Activated gamma-delta T cell treated with anti-CD3 and anti-CD28 coated beads, Interleukin-2, amount 50 U/mL, for 16 hours (primary cell): ENCODE results near the gene GSG1L.
"Not testable (repeated sequence)": the region's sequence is repeated elsewhere in the genome, so short reads cannot be mapped to it uniquely, and the experiment has no call there.

ENCODE experiments used
- DNase-seq: peaks from one replicate; pipeline ENCODE4 v3.0.0-alpha.2; 2020; ENCODE audit warnings: low read depth

GSG1L gene

DNA sequence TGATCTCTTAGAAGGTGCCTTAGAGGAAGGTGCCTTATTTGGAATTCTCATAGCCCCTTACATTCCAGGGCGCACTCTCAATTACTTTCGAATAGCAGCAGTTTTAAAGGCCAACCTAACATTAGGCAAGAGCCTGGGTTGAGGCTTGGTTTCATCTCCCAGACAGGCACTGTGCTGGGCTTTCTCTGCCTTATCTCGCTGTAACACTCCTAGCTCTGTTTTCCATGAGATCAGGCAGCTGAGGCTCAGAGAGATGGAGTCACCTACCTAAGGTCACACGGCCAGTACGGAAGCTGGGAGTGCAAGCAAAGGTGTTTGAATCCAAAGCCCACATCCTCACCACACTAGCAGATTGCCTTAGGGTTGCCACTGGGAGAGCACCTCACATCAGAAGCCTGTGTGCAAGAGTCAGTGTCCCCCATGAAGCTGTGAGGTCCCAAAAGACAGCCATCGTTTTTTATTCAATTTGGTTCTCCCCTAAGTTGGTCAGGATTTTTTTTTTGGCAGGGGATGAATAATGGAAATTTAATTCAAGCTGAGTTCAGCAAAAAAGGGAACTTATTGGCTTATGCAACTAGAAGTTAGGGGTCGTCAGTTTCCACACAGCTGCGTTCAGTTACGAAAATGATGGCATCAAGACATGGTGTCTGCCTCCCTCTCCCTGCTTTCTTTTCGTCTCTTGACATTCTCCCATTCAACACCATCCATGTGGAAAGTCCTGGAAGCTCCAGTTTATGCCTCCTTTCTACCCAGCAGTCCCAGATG, 307.1 kb downstream of the GSG1L start:
- DNase-seq: no peak

- no peak for DNase-seq
Measured at GRCh38 chr16:27754788-27755690, 308.5 kb downstream of the GSG1L start.

- no peak for DNase-seq
Measured at GRCh38 chr16:27753563-27753962, 310.0 kb downstream of the GSG1L start.

- DNase-seq: no peak
Measured at GRCh38 chr16:27752241-27752640, 311.3 kb downstream of the GSG1L start.

GRCh38 chr16:27751676-27752075, 311.8 kb downstream of the GSG1L start:
- DNase-seq: no peak

GRCh38 chr16:27751233-27751632, 312.3 kb downstream of the GSG1L start:
- DNase-seq: no peak

- DNase-seq: no peak
Measured at GRCh38 chr16:27749946-27750345, 313.6 kb downstream of the GSG1L start.

- no peak for DNase-seq
Measured at GRCh38 chr16:27749547-27749875, 314.0 kb downstream of the GSG1L start.

- peak; percentile 9 for DNase-seq
Measured at GRCh38 chr16:27748868-27749546, 314.5 kb downstream of the GSG1L start.

- DNase-seq: no peak
Measured at GRCh38 chr16:27747946-27748345, 315.6 kb downstream of the GSG1L start.

DNA sequence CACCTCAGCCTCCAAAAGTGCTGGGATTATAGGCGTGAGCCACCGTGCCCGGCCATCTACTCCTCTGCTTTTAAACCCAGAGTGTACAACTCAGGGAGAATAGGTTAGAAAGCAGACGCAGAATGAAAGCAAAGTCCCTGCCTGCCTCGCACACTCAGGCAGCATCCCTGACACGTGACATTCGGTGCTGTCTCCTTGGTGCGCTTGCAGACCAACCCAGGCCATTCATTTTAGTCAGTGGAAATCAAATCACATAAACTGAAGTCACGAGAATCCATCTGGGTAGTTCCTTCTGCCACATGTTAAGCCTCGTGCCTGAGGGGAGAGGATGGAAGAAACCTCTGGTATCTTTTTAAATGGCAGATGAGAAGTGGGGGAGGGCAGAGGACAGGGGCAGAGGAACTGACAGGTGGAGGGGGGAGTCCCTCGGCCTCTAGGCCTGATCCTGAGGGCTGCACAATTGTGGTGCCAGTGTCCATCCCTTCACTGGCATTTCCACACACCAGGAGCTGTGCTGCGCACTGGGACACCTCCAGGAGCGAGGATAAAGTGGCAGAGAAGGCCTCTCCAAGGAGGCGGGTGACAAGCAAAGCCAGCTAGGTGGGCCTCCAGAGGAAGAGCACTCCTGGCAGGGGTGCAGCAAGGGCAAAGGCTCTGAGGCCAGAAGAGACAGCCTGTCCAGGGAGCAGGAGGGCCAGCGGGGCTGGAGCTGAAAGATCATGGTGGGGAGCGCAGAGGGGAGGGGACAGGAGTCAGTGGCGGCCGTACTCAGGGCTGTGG, 317.2 kb downstream of the GSG1L start:
- DNase-seq: no peak

DNA sequence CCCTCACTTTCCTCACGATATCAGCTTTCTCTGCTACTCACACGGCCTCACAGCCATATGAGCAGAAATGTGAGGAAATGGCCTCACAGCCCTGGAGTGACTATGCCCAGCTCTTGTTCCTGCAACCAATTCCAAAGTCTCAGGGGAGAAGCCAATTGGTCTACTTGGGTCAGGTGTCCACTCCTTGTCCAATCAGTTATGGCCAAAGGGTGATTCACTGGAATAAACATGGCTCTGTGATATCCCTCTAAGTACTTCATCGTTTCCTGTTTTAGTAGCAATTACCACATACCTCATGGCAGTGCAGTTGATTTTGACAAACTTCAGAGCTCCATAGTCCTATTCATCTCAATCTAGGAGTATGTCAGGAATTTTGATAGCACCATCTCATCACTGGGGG, 318.2 kb downstream of the GSG1L start:
- DNase-seq: no peak

- DNase-seq: no peak
Measured at GRCh38 chr16:27743963-27744362, 319.6 kb downstream of the GSG1L start.

GRCh38 chr16:27743001-27743400, 320.5 kb downstream of the GSG1L start:
- not testable (repeated sequence) for DNase-seq

- no peak for DNase-seq
Measured at GRCh38 chr16:27742333-27742732, 321.2 kb downstream of the GSG1L start.

DNA sequence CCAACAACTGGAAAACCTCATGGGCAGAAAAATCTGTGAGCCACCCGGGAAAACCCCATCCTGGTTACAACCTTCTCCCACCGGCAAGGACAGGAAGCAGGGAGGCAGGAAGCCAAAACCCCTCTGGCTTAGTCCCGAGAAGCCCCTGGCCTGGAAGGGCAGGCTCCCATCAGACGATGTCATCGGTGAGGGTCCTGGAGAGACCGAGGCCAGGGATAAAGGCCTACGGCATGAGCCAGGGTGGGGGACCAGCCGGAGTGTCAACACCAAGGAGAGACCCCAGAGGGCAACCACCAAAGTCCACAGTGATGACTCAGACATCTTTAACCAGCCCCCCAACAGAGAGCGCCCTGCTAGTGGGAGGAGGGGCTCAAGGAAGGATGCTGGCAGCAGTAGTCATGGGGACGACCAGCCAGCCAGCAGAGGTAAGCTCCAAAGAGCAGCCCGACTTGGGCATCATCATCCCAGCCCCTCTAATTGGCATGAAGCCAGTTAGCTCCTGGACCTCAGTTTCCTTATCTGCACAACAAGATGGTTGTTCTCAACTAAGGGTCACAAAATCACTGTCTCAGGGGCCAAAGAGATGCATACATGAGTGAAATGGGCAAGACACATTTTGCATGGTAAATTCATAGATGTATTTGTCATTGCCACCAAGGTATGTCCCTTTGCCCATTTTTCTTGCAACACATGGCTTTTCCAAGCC, 322.9 kb downstream of the GSG1L start:
- no peak for DNase-seq

DNA sequence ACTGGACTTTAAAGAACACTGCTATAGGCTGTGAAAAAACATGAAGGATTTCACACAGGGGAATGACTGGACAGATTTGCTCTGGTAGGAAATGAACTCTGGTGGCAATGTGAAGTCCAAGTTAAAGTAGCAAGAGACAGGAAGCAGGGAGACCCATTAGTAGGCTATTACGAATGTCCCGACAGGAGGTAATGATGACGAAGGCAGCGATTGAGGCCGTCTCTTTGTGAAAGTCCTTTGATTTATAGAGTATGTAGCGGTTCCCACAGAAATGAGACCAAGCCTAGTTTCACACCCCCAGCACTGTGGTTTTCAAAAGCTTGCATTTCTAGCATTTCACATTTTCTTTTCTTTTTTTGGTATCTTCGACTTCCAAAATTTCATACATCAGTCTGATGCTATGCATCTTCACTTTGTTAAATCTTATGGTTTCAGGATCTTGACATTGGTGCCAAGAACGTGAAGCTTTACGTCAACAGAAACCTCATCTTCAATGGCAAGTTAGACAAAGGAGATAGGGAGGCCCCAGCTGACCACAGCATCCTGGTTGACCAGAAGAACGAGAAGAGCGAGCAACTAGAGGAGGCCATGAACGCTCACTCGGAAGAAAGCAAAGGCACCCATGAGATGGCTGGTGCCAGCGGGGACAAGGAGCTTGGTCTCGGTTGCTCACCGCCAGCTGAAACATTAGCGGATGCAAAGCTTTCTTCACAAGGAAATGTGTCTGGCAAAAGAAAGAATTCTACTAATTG, 323.7 kb downstream of the GSG1L start:
- DNase-seq: no peak

DNA sequence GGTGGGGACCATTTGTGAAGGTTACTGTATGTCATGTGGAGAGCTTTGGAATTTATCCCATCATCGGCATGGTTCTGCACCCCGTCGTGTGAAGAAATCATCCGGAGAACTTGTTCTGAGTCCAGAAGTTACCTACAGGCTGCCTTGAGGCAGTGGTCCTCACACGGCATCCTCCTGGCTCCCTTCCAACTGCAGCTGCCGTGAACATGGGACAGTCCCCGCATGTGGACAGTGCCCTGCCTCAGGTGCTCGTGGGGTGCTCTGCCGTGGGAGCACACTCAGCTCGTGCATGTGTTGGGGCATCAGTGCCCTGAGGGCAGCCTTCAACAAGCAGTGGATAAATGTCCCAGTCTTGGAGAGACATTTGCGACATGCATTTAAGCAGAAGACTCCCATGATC, 324.9 kb downstream of the GSG1L start:
- no peak for DNase-seq
